GM21825 (cell line): ENCODE results near the gene CUL1.
A peak's percentile ranks its signal among the peaks of the same experiment; 100 is the strongest.

Source experiments
- ATAC-seq: cut with Tn5 transposase; IDR thresholded peaks from one replicate; pipeline ENCODE4 v1.9.1; 2021; ENCODE audit warnings: mild to moderate bottlenecking, moderate library complexity; ENCODE audit not compliant: unreplicated experiment

The CUL1 gene

DNA sequence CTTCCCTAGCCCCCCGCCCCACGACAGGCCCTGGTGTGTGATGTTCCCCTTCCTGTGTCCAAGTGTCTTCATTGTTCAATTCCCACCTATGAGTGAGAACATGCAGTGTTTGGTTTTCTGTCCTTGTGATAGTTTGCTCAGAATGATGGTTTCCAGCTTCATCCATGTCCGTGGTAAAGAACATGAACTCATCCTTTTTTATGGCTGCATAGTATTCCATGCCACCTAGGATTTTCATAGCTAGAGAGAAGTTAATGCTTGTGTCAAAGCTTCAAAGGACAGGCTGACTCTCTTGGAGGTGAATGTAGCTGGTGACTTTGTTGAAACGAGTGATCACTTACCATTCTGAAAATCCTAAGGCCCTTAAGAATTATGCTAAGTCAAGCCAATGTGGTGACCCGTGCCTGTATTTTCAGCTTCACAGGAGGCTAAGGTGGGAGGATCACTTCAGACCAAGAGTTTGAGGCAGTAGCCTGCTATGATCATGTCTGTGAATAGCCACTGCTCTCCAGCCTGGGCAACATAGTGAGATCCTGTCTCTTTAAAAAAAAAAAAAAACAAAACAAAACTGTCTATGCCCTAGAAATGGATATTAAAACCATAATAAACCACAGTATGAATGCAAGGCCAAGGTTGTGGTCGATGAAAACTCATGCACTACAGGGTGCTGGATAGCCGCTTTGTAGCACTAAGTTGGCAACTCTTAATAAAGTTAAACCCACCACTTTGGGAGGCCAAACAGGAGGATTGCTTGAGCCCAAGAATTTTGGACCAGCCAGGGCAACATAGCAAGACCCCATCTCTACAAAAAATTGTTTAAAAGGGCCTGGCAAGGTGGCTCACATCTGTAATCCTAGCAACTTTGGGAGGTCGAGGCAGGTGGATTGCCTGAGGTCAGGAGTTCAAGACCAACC is 52.0 kb downstream of the CUL1 start:
- ATAC-seq = no peak

- no peak for ATAC-seq
Observed at GRCh38 chr7:148753224-148753623, 54.5 kb downstream of the CUL1 start.

- ATAC-seq = no peak
Observed at GRCh38 chr7:148754912-148755311, 56.2 kb downstream of the CUL1 start.

DNA sequence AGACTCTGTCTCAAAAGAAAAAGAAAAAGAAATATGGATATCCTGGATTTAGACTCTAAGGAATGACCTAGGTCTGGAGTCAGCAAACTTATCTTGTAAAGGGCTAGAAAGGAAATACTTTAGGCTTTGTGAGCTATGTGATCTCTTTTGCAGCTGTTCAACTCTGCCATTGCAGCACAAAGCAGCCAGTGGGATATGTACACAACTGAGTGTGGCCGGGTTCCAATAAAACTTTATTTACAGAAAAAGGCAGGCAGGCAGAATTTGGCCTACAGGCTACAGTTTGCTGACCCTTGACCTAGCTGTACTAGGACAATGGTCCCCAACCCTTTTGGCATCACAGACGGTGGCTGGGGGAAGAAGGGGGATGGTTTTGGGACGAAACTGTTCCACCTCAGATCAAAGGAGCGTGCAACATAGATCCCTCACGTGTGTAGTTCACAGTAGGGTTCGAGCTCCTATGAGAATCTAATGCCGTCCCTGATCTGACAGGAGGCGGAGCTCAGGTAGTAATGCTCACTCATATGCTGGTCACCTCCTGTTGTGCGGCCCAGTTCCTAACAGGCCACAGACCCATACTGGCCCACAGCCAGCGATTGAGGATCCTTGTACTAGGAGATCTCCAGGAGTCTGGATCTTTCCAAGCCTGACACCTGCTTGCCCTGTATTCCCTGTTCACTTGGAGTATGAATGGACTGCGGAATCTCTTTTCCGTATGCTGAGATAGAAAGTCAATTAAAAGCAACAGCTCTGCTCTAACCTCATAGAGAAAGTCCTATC is 63.0 kb downstream of the CUL1 start:
- ATAC-seq = no peak

- no peak for ATAC-seq
Observed at GRCh38 chr7:148763622-148764021, 64.9 kb downstream of the CUL1 start.

- ATAC-seq = no peak
Observed at GRCh38 chr7:148770004-148770403, 71.3 kb downstream of the CUL1 start.

DNA sequence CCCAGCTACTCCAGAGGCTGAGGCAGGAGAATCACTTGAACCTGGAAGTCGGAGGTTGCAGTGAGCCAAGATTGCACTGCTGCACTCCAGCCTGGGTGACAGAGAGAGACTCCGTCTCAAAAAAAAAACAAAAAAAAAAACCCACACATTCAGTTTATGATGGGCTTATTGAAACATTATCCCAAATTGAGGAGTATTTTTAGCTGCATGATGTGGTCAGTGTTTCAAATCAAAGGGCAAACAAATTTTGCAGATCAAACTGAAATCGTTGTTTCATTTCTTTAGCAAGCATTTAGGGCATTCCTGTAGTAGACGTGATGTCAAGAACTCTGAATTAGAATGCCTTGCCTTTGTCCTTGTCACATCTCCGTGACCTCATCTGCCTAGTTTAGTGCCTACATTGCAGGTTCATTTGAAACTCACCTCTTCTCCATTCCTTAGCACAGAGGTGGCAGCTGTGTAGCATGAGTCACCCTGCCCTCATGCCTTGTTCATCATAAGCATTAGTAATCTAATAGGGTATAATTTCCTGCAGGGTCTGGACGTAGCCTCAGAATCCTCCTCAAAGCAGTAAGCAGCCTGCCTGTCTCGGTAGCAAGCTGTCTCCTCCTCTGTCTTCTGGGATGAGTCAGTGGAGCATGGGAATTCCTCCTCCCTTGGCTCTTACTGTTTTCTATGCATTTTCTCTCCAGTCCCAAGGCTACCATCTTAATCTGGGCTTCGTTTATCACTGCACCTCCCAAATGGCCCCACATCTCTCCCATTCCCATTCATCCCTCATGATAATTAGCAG is 73.8 kb downstream of the CUL1 start:
- ATAC-seq = no peak

DNA sequence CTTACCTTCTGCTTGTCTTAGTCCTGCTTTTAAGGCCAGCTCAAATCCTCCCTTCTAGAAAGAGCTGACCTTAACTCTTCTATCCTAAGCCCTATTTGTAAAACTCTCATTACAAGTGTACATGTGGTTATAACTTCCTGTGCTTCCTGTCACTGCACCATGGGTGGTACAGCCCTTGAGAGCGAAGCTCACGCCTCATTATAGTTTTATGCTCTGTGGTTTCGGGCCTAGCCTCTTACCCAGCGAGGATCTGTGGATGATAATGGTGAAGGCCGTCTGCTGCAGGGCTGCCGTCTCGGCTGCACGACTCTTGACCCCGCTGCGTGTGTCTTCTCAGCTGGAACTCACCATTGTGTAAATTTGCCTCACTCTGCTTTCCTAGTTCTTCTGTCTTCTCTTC is 74.6 kb downstream of the CUL1 start:
- ATAC-seq = peak; percentile 95

- no peak for ATAC-seq
Observed at GRCh38 chr7:148774471-148774870, 75.8 kb downstream of the CUL1 start.

DNA sequence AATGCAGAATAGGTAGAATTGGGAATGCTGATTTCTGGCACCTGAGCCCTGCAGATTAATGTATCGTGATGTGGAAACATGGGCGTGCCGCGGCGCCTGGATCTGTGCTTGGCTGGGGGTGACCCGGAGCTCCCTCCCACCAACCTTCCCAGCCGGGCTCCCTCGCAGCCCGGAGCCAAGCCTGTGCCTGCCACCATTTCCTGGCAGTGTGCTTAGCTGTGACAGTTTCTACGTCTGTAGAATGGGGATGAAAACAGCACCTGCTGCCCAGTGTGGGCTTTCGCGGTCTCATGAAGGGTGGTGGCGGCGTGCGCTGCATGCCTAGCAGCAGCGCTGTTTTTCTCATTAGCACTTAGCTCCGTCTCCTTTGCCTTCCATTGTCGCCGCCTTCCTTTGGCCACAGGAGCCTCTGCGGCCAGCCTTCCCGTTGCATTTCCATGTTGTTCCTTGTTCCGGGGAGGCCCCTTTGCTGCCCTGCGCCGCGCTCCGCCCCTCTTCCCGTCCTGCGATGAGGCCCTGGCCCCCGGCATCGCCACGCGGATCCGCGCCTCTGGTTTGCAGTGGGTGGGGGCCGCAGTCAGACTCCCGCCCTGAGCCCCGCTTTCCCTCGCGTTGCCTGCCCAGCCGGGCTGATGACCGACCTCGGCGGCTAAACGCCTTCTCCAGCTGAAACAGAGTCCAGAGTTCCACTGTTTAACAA is 84.2 kb downstream of the CUL1 start:
- ATAC-seq = no peak

DNA sequence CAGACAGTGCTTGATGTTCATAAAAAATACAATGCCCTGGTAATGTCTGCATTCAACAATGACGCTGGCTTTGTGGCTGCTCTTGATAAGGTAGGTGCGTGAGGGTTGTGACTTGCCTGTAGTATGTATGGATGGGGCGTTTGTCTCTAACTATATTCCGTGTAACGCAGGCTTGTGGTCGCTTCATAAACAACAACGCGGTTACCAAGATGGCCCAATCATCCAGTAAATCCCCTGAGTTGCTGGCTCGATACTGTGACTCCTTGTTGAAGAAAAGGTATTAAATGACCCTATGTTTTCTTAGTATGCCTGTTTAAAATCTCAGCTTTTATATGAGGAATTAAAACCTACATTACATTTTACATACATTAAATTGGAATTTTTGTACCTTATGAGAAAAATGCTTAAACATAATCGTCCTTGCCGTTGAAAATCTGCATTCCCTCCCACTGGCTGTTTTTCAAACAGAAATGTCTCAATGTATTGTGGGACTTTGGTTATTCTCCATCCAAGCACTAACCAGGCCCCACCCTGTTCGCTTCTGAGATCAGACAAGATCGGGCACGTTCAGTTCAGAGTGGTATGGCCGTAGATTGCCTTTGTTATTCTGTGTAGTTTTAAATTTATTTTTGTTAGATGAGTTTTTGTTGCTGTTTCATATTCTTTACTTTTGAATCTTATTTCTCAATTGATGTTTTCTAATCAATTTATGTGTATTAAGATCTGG is 85.3 kb downstream of the CUL1 start:
- ATAC-seq = no peak

- no peak for ATAC-seq
Observed at GRCh38 chr7:148787571-148788295, 89.0 kb downstream of the CUL1 start.

- ATAC-seq = no peak
Observed at GRCh38 chr7:148789220-148789619, 90.5 kb downstream of the CUL1 start.

- no peak for ATAC-seq
Observed at GRCh38 chr7:148790131-148790726, 91.5 kb downstream of the CUL1 start.

- ATAC-seq = no peak
Observed at GRCh38 chr7:148790850-148791249, 92.1 kb downstream of the CUL1 start.

DNA sequence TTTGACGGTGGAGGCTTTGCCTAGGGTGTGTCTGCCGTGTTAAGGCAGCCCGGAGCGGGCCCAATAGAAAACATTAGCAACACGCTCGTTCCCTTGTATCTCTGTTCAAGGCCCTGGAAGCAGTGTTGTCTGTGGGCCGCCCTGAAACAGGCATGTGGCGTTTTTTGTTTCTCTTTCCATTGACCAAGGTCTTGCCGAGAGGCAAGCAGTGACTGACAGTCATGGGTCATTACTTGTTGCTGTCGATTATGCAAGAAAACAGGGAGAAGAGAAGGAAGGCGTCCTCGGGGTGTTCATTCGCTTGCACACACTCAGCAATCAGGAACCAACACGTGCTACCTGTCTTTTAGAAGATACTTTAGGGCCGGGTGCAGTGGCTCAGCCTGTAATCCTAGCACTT is 92.8 kb downstream of the CUL1 start:
- ATAC-seq = no peak

DNA sequence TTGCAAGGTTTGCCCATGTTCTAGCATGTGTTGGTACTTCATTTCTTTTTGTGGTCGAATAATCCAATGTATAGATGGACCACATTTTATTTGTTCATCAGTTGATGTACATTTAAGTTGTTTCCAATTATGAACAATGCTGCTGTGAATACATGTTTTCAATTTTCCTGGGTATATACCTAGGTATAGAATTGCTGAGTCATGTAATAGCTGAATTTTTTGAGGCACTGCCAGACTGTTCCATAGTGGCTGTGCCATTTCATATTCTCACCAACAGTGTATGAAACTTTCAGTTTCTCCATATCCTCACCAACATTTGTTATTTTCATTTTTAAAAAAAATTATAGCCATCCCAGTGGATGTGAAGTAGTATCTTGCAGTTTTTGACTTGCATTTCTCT is 94.9 kb downstream of the CUL1 start:
- no peak for ATAC-seq

DNA sequence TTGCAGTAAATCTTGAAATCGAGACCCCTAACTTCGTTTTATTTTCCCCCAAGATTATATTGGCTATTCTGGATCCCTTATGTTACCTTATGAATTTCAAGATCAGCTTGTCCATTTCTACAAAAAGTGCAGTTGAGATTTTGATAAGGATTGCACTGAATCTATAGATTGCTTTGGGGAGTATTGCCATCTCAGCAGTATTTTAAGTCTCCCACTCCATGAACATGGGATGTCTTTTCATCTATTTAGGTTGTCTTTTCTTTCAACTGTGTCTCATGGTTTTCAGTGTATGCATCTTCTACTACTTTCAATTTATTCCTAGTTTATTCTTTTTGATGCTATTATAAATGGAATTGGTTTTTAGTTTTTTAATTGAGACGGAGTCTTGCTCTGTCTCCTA is 95.8 kb downstream of the CUL1 start:
- no peak for ATAC-seq

- ATAC-seq = no peak
Observed at GRCh38 chr7:148796841-148797240, 98.1 kb downstream of the CUL1 start.
